Ishikawa (cell line): ENCODE results near the gene SLC35B3.

Experiments used
- CREB1 ChIP-seq: IDR thresholded peaks from 2 replicates; pipeline ENCODE4 v1.6.1; 2012; ENCODE audit warnings: low read depth
- EGR1 ChIP-seq: IDR thresholded peaks from 2 replicates; pipeline ENCODE4 v1.6.1; 2012
- EP300 ChIP-seq: IDR thresholded peaks from 2 replicates; pipeline ENCODE4 v1.6.1; 2012; ENCODE audit warnings: borderline replicate concordance
- ZBTB7A ChIP-seq: IDR thresholded peaks from 2 replicates; pipeline ENCODE4 v1.6.1; 2012; ENCODE audit warnings: low read depth

DNA sequence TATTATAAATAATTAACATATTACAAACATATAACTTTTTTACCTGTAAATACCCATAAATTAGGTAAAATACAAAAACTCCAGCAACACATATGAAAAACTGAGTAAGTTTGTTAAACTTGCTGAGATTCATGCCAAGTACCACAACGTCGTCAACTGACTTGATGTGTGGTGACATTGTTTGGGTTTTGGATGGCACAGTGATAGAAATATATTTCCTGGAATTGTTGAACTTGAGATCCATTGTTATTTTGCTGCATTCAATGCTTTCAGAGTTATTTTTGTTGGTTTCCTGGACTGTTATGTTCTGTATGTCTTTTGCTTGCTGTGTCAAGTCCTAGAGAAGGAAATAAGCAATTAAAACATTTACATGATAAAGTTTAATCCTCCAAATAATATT lies 5.5 kb downstream of the SLC35B3 start:
- TF ChIP-seq EP300 (no peak), EGR1 (no peak), CREB1 (no peak), ZBTB7A (no peak)
